WTC11 (cell line): Measurements from ENCODE around the gene MCOLN3. TPM values are rescaled to one million over a fixed set of nuclear protein-coding genes. Genes with fewer than 3 reads are reported as not detected.

Experiments
- ATAC-seq: fragments of 200-7000 bp; cut with Tn5 transposase; 2 replicates; pipeline ENCODE4 v1.10.0; 2021; ENCODE audit warnings: mild to moderate bottlenecking, moderate library complexity
- CTCF ChIA-PET: fragments of 300-600 bp; sonication (Branson Sonifier 250); formaldehyde crosslinking; loops from one replicate; lab custom pipeline; 2021; ENCODE audit warnings: antibody characterized with exemption; lab: Charles Lee
- POLR2A ChIA-PET: fragments of 350-600 bp; sonication (Branson Sonifier 250); formaldehyde crosslinking; loops from one replicate; lab custom pipeline; 2021; ENCODE audit warnings: antibody characterized with exemption; lab: Charles Lee
- DNase-seq: peaks from one replicate; pipeline ENCODE4 v3.0.0; 2021; ENCODE audit warnings: low spot score
- H3K27ac Mint-ChIP-seq: 2 replicates; pipeline ENCODE4 v1.8.0; 2021; ENCODE audit warnings: mixed read lengths
- H3K27me3 Mint-ChIP-seq: 2 replicates; pipeline ENCODE4 v1.8.0; 2021; ENCODE audit warnings: low read depth, mild to moderate bottlenecking, moderate library complexity, mixed read lengths
- H3K36me3 Mint-ChIP-seq: 2 replicates; pipeline ENCODE4 v1.8.0; 2021; ENCODE audit warnings: mixed read lengths
- H3K4me1 Mint-ChIP-seq: 2 replicates; pipeline ENCODE4 v1.8.0; 2022; ENCODE audit warnings: mixed read lengths
- H3K4me3 Mint-ChIP-seq: 2 replicates; pipeline ENCODE4 v1.8.0; 2021; ENCODE audit warnings: mild to moderate bottlenecking, moderate library complexity, mixed read lengths
- H3K9me3 Mint-ChIP-seq: 2 replicates; pipeline ENCODE4 v1.8.0; 2021; ENCODE audit warnings: mixed read lengths
- GABPB1 ChIP-seq: sonication (generic); formaldehyde crosslinking; IDR thresholded peaks from 2 replicates; pipeline ENCODE4 v1.8.1; 2023; ENCODE audit warnings: mild to moderate bottlenecking, missing genetic modification reagents
- GRHL2 ChIP-seq: fragments of 250-450 bp; sonication (Bioruptor Pico); IDR thresholded peaks from 2 replicates; pipeline ENCODE4 v1.8.0; 2022; ENCODE audit warnings: mild to moderate bottlenecking, moderate library complexity; ENCODE audit not compliant: insufficient replicate concordance, severe bottlenecking
- GTF2I ChIP-seq: fragments of 250-450 bp; sonication (Bioruptor Pico); conservative IDR thresholded peaks from 2 replicates; pipeline ENCODE4 v1.4.0; 2021; ENCODE audit warnings: mild to moderate bottlenecking
- HMGA2 ChIP-seq: fragments of 250-450 bp; sonication (Bioruptor Pico); IDR thresholded peaks from 2 replicates; pipeline ENCODE4 v1.4.0; 2021; ENCODE audit warnings: mild to moderate bottlenecking, moderate library complexity
- MLX ChIP-seq: sonication (generic); formaldehyde crosslinking; IDR thresholded peaks from 2 replicates; pipeline ENCODE4 v1.8.1; 2023; ENCODE audit warnings: mild to moderate bottlenecking, missing genetic modification reagents, moderate library complexity
- MXD4 ChIP-seq: fragments of 250-450 bp; sonication (Bioruptor Pico); IDR thresholded peaks from 2 replicates; pipeline ENCODE4 v1.8.0; 2021; ENCODE audit warnings: mild to moderate bottlenecking, moderate library complexity, borderline replicate concordance
- MYBL2 ChIP-seq: sonication (generic); formaldehyde crosslinking; IDR thresholded peaks from 2 replicates; pipeline ENCODE4 v1.8.1; 2023; ENCODE audit warnings: mild to moderate bottlenecking, moderate library complexity, missing genetic modification reagents
- NFYB ChIP-seq: sonication (generic); formaldehyde crosslinking; conservative IDR thresholded peaks from 2 replicates; pipeline ENCODE4 v1.8.0; 2022; ENCODE audit warnings: low read depth, missing genetic modification reagents
- NR3C1 ChIP-seq: sonication (generic); formaldehyde crosslinking; conservative IDR thresholded peaks from 2 replicates; pipeline ENCODE4 v1.8.1; 2023; ENCODE audit warnings: low read depth, mild to moderate bottlenecking, missing genetic modification reagents
- PRRX2 ChIP-seq: fragments of 250-450 bp; sonication (Bioruptor Pico); IDR thresholded peaks from 2 replicates; pipeline ENCODE4 v1.8.0; 2021; ENCODE audit warnings: mild to moderate bottlenecking
- SP1 ChIP-seq: sonication (generic); formaldehyde crosslinking; conservative IDR thresholded peaks from 2 replicates; pipeline ENCODE4 v1.8.1; 2022; ENCODE audit warnings: missing genetic modification reagents
- TCF7 ChIP-seq: sonication (generic); formaldehyde crosslinking; IDR thresholded peaks from 2 replicates; pipeline ENCODE4 v1.8.0; 2022; ENCODE audit warnings: mild to moderate bottlenecking, low read depth, missing genetic modification reagents, moderate library complexity
- TEAD4 ChIP-seq: sonication (generic); formaldehyde crosslinking; IDR thresholded peaks from 2 replicates; pipeline ENCODE4 v1.8.0; 2022; ENCODE audit warnings: mild to moderate bottlenecking, missing genetic modification reagents
- ZBTB21 ChIP-seq: sonication (generic); formaldehyde crosslinking; IDR thresholded peaks from 2 replicates; pipeline ENCODE4 v1.8.1; 2023; ENCODE audit warnings: mild to moderate bottlenecking, missing genetic modification reagents, borderline replicate concordance
- ZNF396 ChIP-seq: fragments of 250-450 bp; sonication (Bioruptor Pico); IDR thresholded peaks from 2 replicates; pipeline ENCODE4 v1.8.0; 2021; ENCODE audit warnings: mild to moderate bottlenecking, moderate library complexity, borderline replicate concordance
- ZNF671 ChIP-seq: fragments of 250-450 bp; sonication (Bioruptor Pico); IDR thresholded peaks from 2 replicates; pipeline ENCODE4 v1.8.0; 2021; ENCODE audit warnings: mild to moderate bottlenecking
- total RNA-seq: library from RNA; stranded (reverse); gene quantifications from 3 replicates; pipeline ENCODE4 v1.2.3, GENCODE V29; 2021
- TF ChIP-seq, protein P1 (sequence below): sonication (generic); formaldehyde crosslinking; IDR thresholded peaks from 2 replicates; pipeline ENCODE4 v1.8.1; 2022; ENCODE audit warnings: missing genetic modification reagents, borderline replicate concordance
- TF ChIP-seq, protein P2 (sequence below): sonication (generic); formaldehyde crosslinking; IDR thresholded peaks from 2 replicates; pipeline ENCODE4 v1.8.0; 2022; ENCODE audit warnings: mild to moderate bottlenecking, missing genetic modification reagents
- TF ChIP-seq, protein P3 (sequence below): sonication (generic); formaldehyde crosslinking; IDR thresholded peaks from 2 replicates; pipeline ENCODE4 v1.8.1; 2023; ENCODE audit warnings: mild to moderate bottlenecking, missing genetic modification reagents, borderline replicate concordance
- TF ChIP-seq, protein P4 (sequence below): fragments of 250-450 bp; sonication (Bioruptor Pico); IDR thresholded peaks from 2 replicates; pipeline ENCODE4 v1.8.0; 2021; ENCODE audit warnings: mild to moderate bottlenecking
- TF ChIP-seq, protein P5 (sequence below): sonication (generic); formaldehyde crosslinking; IDR thresholded peaks from 2 replicates; pipeline ENCODE4 v1.8.0; 2023; ENCODE audit warnings: missing genetic modification reagents

MCOLN3 gene
- total RNA-seq, 1 experiment from 2014 or later = 6.4 TPM

GRCh38 chr1:84969489-84970250, 78.6 kb downstream of the MCOLN3 start:
- CTCF ChIA-PET = interaction anchor here (1.5 kb wide), 1 partner anchor 25 kb away, joined by 6 read pairs; no protein-coding TSS in a partner anchor
- DNase-seq = no peak
- TF ChIP-seq MLX (CRISPR knock-in tag) (no peak), ZBTB21 (no peak), GTF2I (CRISPR knock-in tag) (no peak), ZNF671 (CRISPR knock-in tag) (no peak), TCF7 (CRISPR knock-in tag) (no peak), HMGA2 (no peak), SP1 (CRISPR knock-in tag) (no peak), GABPB1 (CRISPR knock-in tag) (no peak), GRHL2 (CRISPR knock-in tag) (no peak), MYBL2 (no peak), TEAD4 (CRISPR knock-in tag) (no peak)
- TF ChIP-seq, protein P1, sequence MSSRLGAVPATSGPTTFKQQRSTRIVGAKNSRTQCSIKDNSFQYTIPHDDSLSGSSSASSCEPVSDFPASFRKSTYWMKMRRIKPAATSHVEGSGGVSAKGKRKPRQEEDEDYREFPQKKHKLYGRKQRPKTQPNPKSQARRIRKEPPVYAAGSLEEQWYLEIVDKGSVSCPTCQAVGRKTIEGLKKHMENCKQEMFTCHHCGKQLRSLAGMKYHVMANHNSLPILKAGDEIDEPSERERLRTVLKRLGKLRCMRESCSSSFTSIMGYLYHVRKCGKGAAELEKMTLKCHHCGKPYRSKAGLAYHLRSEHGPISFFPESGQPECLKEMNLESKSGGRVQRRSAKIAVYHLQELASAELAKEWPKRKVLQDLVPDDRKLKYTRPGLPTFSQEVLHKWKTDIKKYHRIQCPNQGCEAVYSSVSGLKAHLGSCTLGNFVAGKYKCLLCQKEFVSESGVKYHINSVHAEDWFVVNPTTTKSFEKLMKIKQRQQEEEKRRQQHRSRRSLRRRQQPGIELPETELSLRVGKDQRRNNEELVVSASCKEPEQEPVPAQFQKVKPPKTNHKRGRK (CRISPR knock-in tag) = no peak
- TF ChIP-seq, protein P2, sequence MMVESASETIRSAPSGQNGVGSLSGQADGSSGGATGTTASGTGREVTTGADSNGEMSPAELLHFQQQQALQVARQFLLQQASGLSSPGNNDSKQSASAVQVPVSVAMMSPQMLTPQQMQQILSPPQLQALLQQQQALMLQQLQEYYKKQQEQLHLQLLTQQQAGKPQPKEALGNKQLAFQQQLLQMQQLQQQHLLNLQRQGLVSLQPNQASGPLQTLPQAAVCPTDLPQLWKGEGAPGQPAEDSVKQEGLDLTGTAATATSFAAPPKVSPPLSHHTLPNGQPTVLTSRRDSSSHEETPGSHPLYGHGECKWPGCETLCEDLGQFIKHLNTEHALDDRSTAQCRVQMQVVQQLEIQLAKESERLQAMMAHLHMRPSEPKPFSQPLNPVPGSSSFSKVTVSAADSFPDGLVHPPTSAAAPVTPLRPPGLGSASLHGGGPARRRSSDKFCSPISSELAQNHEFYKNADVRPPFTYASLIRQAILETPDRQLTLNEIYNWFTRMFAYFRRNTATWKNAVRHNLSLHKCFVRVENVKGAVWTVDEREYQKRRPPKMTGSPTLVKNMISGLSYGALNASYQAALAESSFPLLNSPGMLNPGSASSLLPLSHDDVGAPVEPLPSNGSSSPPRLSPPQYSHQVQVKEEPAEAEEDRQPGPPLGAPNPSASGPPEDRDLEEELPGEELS = no peak
- TF ChIP-seq, protein P3, sequence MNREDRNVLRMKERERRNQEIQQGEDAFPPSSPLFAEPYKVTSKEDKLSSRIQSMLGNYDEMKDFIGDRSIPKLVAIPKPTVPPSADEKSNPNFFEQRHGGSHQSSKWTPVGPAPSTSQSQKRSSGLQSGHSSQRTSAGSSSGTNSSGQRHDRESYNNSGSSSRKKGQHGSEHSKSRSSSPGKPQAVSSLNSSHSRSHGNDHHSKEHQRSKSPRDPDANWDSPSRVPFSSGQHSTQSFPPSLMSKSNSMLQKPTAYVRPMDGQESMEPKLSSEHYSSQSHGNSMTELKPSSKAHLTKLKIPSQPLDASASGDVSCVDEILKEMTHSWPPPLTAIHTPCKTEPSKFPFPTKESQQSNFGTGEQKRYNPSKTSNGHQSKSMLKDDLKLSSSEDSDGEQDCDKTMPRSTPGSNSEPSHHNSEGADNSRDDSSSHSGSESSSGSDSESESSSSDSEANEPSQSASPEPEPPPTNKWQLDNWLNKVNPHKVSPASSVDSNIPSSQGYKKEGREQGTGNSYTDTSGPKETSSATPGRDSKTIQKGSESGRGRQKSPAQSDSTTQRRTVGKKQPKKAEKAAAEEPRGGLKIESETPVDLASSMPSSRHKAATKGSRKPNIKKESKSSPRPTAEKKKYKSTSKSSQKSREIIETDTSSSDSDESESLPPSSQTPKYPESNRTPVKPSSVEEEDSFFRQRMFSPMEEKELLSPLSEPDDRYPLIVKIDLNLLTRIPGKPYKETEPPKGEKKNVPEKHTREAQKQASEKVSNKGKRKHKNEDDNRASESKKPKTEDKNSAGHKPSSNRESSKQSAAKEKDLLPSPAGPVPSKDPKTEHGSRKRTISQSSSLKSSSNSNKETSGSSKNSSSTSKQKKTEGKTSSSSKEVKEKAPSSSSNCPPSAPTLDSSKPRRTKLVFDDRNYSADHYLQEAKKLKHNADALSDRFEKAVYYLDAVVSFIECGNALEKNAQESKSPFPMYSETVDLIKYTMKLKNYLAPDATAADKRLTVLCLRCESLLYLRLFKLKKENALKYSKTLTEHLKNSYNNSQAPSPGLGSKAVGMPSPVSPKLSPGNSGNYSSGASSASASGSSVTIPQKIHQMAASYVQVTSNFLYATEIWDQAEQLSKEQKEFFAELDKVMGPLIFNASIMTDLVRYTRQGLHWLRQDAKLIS (CRISPR knock-in tag) = no peak
- TF ChIP-seq, protein P4, sequence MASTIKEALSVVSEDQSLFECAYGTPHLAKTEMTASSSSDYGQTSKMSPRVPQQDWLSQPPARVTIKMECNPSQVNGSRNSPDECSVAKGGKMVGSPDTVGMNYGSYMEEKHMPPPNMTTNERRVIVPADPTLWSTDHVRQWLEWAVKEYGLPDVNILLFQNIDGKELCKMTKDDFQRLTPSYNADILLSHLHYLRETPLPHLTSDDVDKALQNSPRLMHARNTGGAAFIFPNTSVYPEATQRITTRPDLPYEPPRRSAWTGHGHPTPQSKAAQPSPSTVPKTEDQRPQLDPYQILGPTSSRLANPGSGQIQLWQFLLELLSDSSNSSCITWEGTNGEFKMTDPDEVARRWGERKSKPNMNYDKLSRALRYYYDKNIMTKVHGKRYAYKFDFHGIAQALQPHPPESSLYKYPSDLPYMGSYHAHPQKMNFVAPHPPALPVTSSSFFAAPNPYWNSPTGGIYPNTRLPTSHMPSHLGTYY (CRISPR knock-in tag) = no peak
- Mint-ChIP-seq H3K4me1 (peaks cover 5% of the 10 kb centered on the region; the same call in 1 of the 2 replicates), H3K4me3 (no peak overlapping the region), H3K36me3 (no peaks in the 10 kb centered on the region), H3K27ac (no peak overlapping the region), H3K9me3 (peaks cover 4% of the 10 kb centered on the region; the same call in 1 of the 2 replicates), H3K27me3 (no peaks in the 10 kb centered on the region)
- POLR2A ChIA-PET = no interaction called here
- ATAC-seq = no peak

- Mint-ChIP-seq H3K9me3 (peaks cover 8% of the 10 kb centered on the region; the same call in 1 of the 2 replicates), H3K27ac (no peak overlapping the region; the same call in 1 of the 2 replicates), H3K4me3 (no peak overlapping the region), H3K4me1 (peaks cover 5% of the 10 kb centered on the region; the same call in 1 of the 2 replicates), H3K27me3 (no peaks in the 10 kb centered on the region), H3K36me3 (no peaks in the 10 kb centered on the region)
- ATAC-seq = no peak
- no peak for DNase-seq
- POLR2A ChIA-PET = no interaction called here
- CTCF ChIA-PET = interaction anchor here (1.5 kb wide), 1 partner anchor 24 kb away, joined by 6 read pairs; no protein-coding TSS in a partner anchor
- TF ChIP-seq PRRX2 (no peak), MXD4 (CRISPR knock-in tag) (no peak), NFYB (CRISPR knock-in tag) (no peak), ZNF396 (CRISPR knock-in tag) (no peak), ZBTB21 (no peak), NR3C1 (CRISPR knock-in tag) (no peak), GTF2I (CRISPR knock-in tag) (no peak)
- TF ChIP-seq, protein P5, sequence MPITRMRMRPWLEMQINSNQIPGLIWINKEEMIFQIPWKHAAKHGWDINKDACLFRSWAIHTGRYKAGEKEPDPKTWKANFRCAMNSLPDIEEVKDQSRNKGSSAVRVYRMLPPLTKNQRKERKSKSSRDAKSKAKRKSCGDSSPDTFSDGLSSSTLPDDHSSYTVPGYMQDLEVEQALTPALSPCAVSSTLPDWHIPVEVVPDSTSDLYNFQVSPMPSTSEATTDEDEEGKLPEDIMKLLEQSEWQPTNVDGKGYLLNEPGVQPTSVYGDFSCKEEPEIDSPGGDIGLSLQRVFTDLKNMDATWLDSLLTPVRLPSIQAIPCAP (CRISPR knock-in tag) = no peak
Measured at GRCh38 chr1:84968865-84969264, 79.4 kb downstream of the MCOLN3 start.
